Loucy (cell line): ENCODE data around the gene DMAP1.

Experiments
- H2AFZ ChIP-seq: fragments of 200-600 bp; sonication (generic); 2 replicates; pipeline ENCODE4 v1.6.0; 2016; ENCODE audit warnings: antibody characterized with exemption, mild to moderate bottlenecking, low read length, moderate library complexity
- H3F3A ChIP-seq: fragments of 200-600 bp; 2 replicates; pipeline ENCODE4 v1.6.0; 2016; ENCODE audit warnings: antibody characterized with exemption, low read depth, mild to moderate bottlenecking
- H3K27me3 ChIP-seq: fragments of 200-600 bp; sonication (generic); 2 replicates; pipeline ENCODE4 v1.6.1; 2014; ENCODE audit warnings: low read length, mild to moderate bottlenecking; ENCODE audit not compliant: insufficient read depth, poor library complexity, severe bottlenecking
- H3K36me3 ChIP-seq: fragments of 200-600 bp; sonication (generic); 2 replicates; pipeline ENCODE4 v1.6.1; 2016; ENCODE audit warnings: low read length; ENCODE audit not compliant: insufficient read depth
- H3K4me1 ChIP-seq: fragments of 200-600 bp; sonication (generic); 2 replicates; pipeline ENCODE4 v1.5.1; 2014; ENCODE audit warnings: low read length, mild to moderate bottlenecking; ENCODE audit not compliant: insufficient read depth, poor library complexity, severe bottlenecking
- H3K4me2 ChIP-seq: fragments of 200-600 bp; sonication (generic); 2 replicates; pipeline ENCODE4 v1.6.0; 2014; ENCODE audit warnings: antibody characterized with exemption, low read length, low read depth, mild to moderate bottlenecking; ENCODE audit not compliant: poor library complexity, severe bottlenecking
- H3K4me3 ChIP-seq: fragments of 200-600 bp; sonication (generic); 2 replicates; pipeline ENCODE4 v1.5.1; 2014; ENCODE audit warnings: low read length, mild to moderate bottlenecking, mixed read lengths; ENCODE audit not compliant: poor library complexity, severe bottlenecking
- H3K79me2 ChIP-seq: fragments of 200-600 bp; sonication (generic); 2 replicates; pipeline ENCODE4 v1.6.1; 2014; ENCODE audit warnings: low read length; ENCODE audit not compliant: insufficient read depth
- H3K9ac ChIP-seq: fragments of 200-600 bp; sonication (generic); 2 replicates; pipeline ENCODE4 v1.6.0; 2014; ENCODE audit warnings: mild to moderate bottlenecking, low read depth, low read length, moderate library complexity; ENCODE audit not compliant: poor library complexity, severe bottlenecking
- H3K9me2 ChIP-seq: fragments of 200-600 bp; sonication (generic); replicated peaks from 2 replicates; pipeline ENCODE4 v1.6.1; 2016; ENCODE audit warnings: low read depth, low read length, mixed read lengths
- H3K9me3 ChIP-seq: fragments of 200-600 bp; sonication (generic); 2 replicates; pipeline ENCODE4 v1.6.1; 2014; ENCODE audit warnings: mild to moderate bottlenecking, antibody characterized with exemption, low read length, low read depth; ENCODE audit not compliant: insufficient read depth
- H4K20me1 ChIP-seq: fragments of 200-600 bp; sonication (generic); 2 replicates; pipeline ENCODE4 v1.6.0; 2014; ENCODE audit warnings: antibody characterized with exemption, low read length, mild to moderate bottlenecking; ENCODE audit not compliant: insufficient read depth, poor library complexity, severe bottlenecking
- CTCF ChIP-seq: fragments of 200-600 bp; sonication (generic); conservative IDR thresholded peaks from 2 replicates; pipeline ENCODE4 v1.5.1; 2014; ENCODE audit warnings: mild to moderate bottlenecking, antibody characterized with exemption, low read length
- EZH2phosphoT487 ChIP-seq: fragments of 200-600 bp; IDR thresholded peaks from 2 replicates; pipeline ENCODE4 v1.6.1; 2018; ENCODE audit warnings: antibody characterized with exemption, mild to moderate bottlenecking, moderate library complexity, borderline replicate concordance

Gene DMAP1

GRCh38 chr1:44244986-44245385 lies 31.7 kb downstream of the DMAP1 start:
- H3K79me2 ChIP-seq = no peaks in the 10 kb centered on the region

GRCh38 chr1:44246806-44247205 lies 33.5 kb downstream of the DMAP1 start:
- H3K27me3 ChIP-seq = no peaks in the 10 kb centered on the region
- H3K4me1 ChIP-seq = no peaks in the 10 kb centered on the region
- no peak overlapping the region for H2AFZ ChIP-seq
- H3F3A ChIP-seq = no peaks in the 10 kb centered on the region
- H3K9me3 ChIP-seq = no peaks in the 10 kb centered on the region
- H3K4me2 ChIP-seq = no peak overlapping the region
- TF ChIP-seq CTCF (no peak), EZH2phosphoT487 (no peak)
- no peaks in the 10 kb centered on the region for H3K79me2 ChIP-seq
- H3K36me3 ChIP-seq = peaks cover 12% of the 10 kb centered on the region; the same call in 1 of the 2 replicates
- H3K9me2 ChIP-seq = no peaks in the 10 kb centered on the region
- H3K4me3 ChIP-seq = no peak overlapping the region
- no peaks in the 10 kb centered on the region for H4K20me1 ChIP-seq
- no peak overlapping the region for H3K9ac ChIP-seq

More at GRCh38 chr1:44244986-44245385, 31.7 kb downstream of the DMAP1 start:
- Histone ChIP-seq H3K4me2 (no peak overlapping the region), H2AFZ (no peak overlapping the region), H4K20me1 (no peaks in the 10 kb centered on the region), H3K9me3 (no peaks in the 10 kb centered on the region), H3K27me3 (no peaks in the 10 kb centered on the region), H3K9me2 (no peaks in the 10 kb centered on the region), H3K36me3 (peaks cover 12% of the 10 kb centered on the region; the same call in 1 of the 2 replicates), H3K9ac (no peak overlapping the region), H3F3A (no peaks in the 10 kb centered on the region), H3K4me3 (no peak overlapping the region), H3K4me1 (no peaks in the 10 kb centered on the region)
- TF ChIP-seq CTCF (no peak), EZH2phosphoT487 (no peak)

GRCh38 chr1:44249543-44249942 lies 36.3 kb downstream of the DMAP1 start:
- no peak overlapping the region for H3K9ac ChIP-seq
- no peaks in the 10 kb centered on the region for H3F3A ChIP-seq
- H3K9me2 ChIP-seq = no peaks in the 10 kb centered on the region
- no peak overlapping the region for H3K4me3 ChIP-seq
- H3K9me3 ChIP-seq = no peaks in the 10 kb centered on the region
- no peaks in the 10 kb centered on the region for H3K27me3 ChIP-seq
- peaks cover 12% of the 10 kb centered on the region for H3K4me1 ChIP-seq
- TF ChIP-seq CTCF (no peak), EZH2phosphoT487 (no peak)
- H3K36me3 ChIP-seq = peaks cover 12% of the 10 kb centered on the region; the same call in 1 of the 2 replicates
- H3K4me2 ChIP-seq = no peak overlapping the region
- H3K79me2 ChIP-seq = no peaks in the 10 kb centered on the region
- no peaks in the 10 kb centered on the region for H4K20me1 ChIP-seq
- no peak overlapping the region for H2AFZ ChIP-seq
